Neural cell (in vitro differentiated cells): ENCODE results near the gene C3orf62.

Experiments used
- CTCF ChIP-seq: fragments of 450-650 bp; IDR thresholded peaks from 2 replicates; pipeline ENCODE4 v1.5.1; 2014; ENCODE audit warnings: antibody characterized with exemption, mild to moderate bottlenecking, moderate library complexity; ENCODE audit not compliant: poor library complexity, severe bottlenecking
- EP300 ChIP-seq: fragments of 450-650 bp; conservative IDR thresholded peaks from 2 replicates; pipeline ENCODE4 v1.6.1; 2014; ENCODE audit warnings: antibody characterized with exemption, mild to moderate bottlenecking, moderate library complexity; ENCODE audit not compliant: poor library complexity, severe bottlenecking
- EZH2 ChIP-seq: fragments of 200-600, 300-800 bp; shearing (Covaris generic), sonication (generic); IDR thresholded peaks from 2 replicates; pipeline ENCODE4 v1.6.1; 2014; ENCODE audit warnings: antibody characterized with exemption, low read length, borderline replicate concordance, mild to moderate bottlenecking; ENCODE audit not compliant: insufficient read depth, poor library complexity, severe bottlenecking
- MXI1 ChIP-seq: fragments of 450-650 bp; conservative IDR thresholded peaks from 2 replicates; pipeline ENCODE4 v1.6.1; 2014; ENCODE audit warnings: antibody characterized with exemption, mild to moderate bottlenecking; ENCODE audit not compliant: poor library complexity, severe bottlenecking
- POLR2AphosphoS5 ChIP-seq: IDR thresholded peaks from 2 replicates; pipeline ENCODE4 v1.6.1; 2012
- RAD21 ChIP-seq: fragments of 450-650 bp; conservative IDR thresholded peaks from 2 replicates; pipeline ENCODE4 v1.6.1; 2014; ENCODE audit warnings: antibody characterized with exemption, mild to moderate bottlenecking, moderate library complexity
- REST ChIP-seq: IDR thresholded peaks from 2 replicates; pipeline ENCODE4 v1.6.1; 2012; ENCODE audit warnings: borderline replicate concordance
- SMC3 ChIP-seq: fragments of 450-650 bp; conservative IDR thresholded peaks from 2 replicates; pipeline ENCODE4 v1.6.1; 2014; ENCODE audit warnings: antibody characterized with exemption, mild to moderate bottlenecking, moderate library complexity; ENCODE audit not compliant: poor library complexity

- TF ChIP-seq EZH2 = no peak
- TF ChIP-seq CTCF = no peak
- no peak for TF ChIP-seq POLR2AphosphoS5
- no peak for TF ChIP-seq MXI1
- no peak for TF ChIP-seq EP300
- no peak for TF ChIP-seq SMC3
- TF ChIP-seq RAD21 = no peak
- no peak for TF ChIP-seq REST
These were observed 32.3 kb downstream of the C3orf62 start for GRCh38 chr3:49244581-49245205.
